Endothelial cell of umbilical vein (primary cell): Measurements from ENCODE around the gene RILP. TPM values are rescaled to one million over a fixed set of nuclear protein-coding genes. Genes with fewer than 3 reads are reported as not detected.

Source experiments
- BruUV-seq: library from RNA; stranded (reverse); fragments of 400-500 nt; replicated peaks from 2 replicates; lab custom pipeline; 2021; lab: Mats Ljungman, UMichigan
- CTCF ChIA-PET: fragments of 300-600, 350-600 bp; sonication (Branson Sonifier 250); formaldehyde crosslinking; loops from one replicate; lab custom pipeline; 2021; ENCODE audit warnings: antibody characterized with exemption, inconsistent platforms; lab: Charles Lee
- POLR2A ChIA-PET: fragments of 300-600, 350-600 bp; sonication (Branson Sonifier 250); formaldehyde crosslinking; loops from one replicate; lab custom pipeline; 2021; ENCODE audit warnings: antibody characterized with exemption, inconsistent platforms; lab: Charles Lee
- DNase-seq: peaks from one replicate; pipeline ENCODE4 v3.0.0-alpha.2; 2011; ENCODE audit warnings: low read depth, low spot score
- FAIRE-seq: peaks from 2 replicates; lab custom pipeline; 2011; peaks lifted over from hg19 to GRCh38; lab: Jason Lieb, UNC
- H2AFZ ChIP-seq: 2 replicates; pipeline ENCODE4 v1.6.0; 2012; ENCODE audit warnings: low read depth, low read length, control low read depth, inconsistent platforms
- H3K27ac ChIP-seq: 2 replicates; pipeline ENCODE4 v1.5.1; 2011; ENCODE audit warnings: low read depth, mild to moderate bottlenecking, control low read depth, low read length, moderate library complexity; ENCODE audit not compliant: insufficient read depth
- H3K27me3 ChIP-seq, 2 experiments: 2 replicates each; pipeline versions ENCODE4 v1.6.0 to v1.6.1; 2011; ENCODE audit warnings: low read length in 2 of 2, mixed read lengths in 1 of 2; ENCODE audit not compliant: control insufficient read depth in 2 of 2, insufficient read depth in 2 of 2
- H3K36me3 ChIP-seq, 2 experiments: 2 replicates in 1 of 2; 3 replicates in 1 of 2; pipeline ENCODE4 v1.5.1; 2011; ENCODE audit warnings: low read length in 2 of 2, mild to moderate bottlenecking in 1 of 2, moderate library complexity in 1 of 2; ENCODE audit not compliant: control insufficient read depth in 2 of 2, insufficient read depth in 2 of 2; ENCODE audit errors: extremely low read depth in 1 of 2
- H3K4me1 ChIP-seq: 3 replicates; pipeline ENCODE4 v1.5.1; 2011; ENCODE audit warnings: mild to moderate bottlenecking, low read length; ENCODE audit not compliant: control insufficient read depth, insufficient read depth; ENCODE audit errors: extremely low read depth
- H3K4me2 ChIP-seq: 2 replicates; pipeline ENCODE4 v1.6.1; 2011; ENCODE audit warnings: low read length, control low read depth, mixed read lengths; ENCODE audit not compliant: insufficient read depth
- H3K4me3 ChIP-seq, 3 experiments: fragments of 200-600 bp in 1 of 3; sonication (generic), shearing (Covaris generic) in 1 of 3; replicated peaks in 1 of 3; 2 replicates each; pipeline ENCODE4 v1.5.1; 2011 to 2016; ENCODE audit warnings: control low read depth in 3 of 3, low read length in 3 of 3, mild to moderate bottlenecking in 2 of 3, inconsistent platforms in 1 of 3, low read depth in 1 of 3, moderate library complexity in 1 of 3; ENCODE audit not compliant: insufficient read depth in 1 of 3
- H3K79me2 ChIP-seq: 2 replicates; pipeline ENCODE4 v1.6.0; 2012; ENCODE audit warnings: low read length, inconsistent platforms; ENCODE audit not compliant: control insufficient read depth, insufficient read depth
- H3K9ac ChIP-seq: replicated peaks from 2 replicates; pipeline ENCODE3; 2011; ENCODE audit warnings: low read length, control low read depth; ENCODE audit not compliant: insufficient read depth; ENCODE audit errors: extremely low read depth
- H3K9me1 ChIP-seq: replicated peaks from 3 replicates; pipeline ENCODE4 v1.6.0; 2011; ENCODE audit warnings: mild to moderate bottlenecking, low read length; ENCODE audit not compliant: control insufficient read depth, insufficient read depth; ENCODE audit errors: extremely low read depth
- H3K9me3 ChIP-seq: replicated peaks from 2 replicates; pipeline ENCODE4 v1.5.1; 2012; ENCODE audit warnings: low read length, inconsistent platforms; ENCODE audit not compliant: control insufficient read depth, insufficient read depth
- H4K20me1 ChIP-seq: replicated peaks from 2 replicates; pipeline ENCODE3; 2011; ENCODE audit warnings: mild to moderate bottlenecking, low read length; ENCODE audit not compliant: control insufficient read depth, insufficient read depth; ENCODE audit errors: extremely low read depth
- CTCF ChIP-seq, 2 donors: IDR thresholded peaks; 1 replicate in 1 of 2; 2 replicates in 1 of 2; pipeline ENCODE4 v1.5.1; 2011; ENCODE audit warnings: low read length in 2 of 2, mild to moderate bottlenecking in 2 of 2, moderate library complexity in 2 of 2, control low read depth in 1 of 2, inconsistent platforms in 1 of 2, low read depth in 1 of 2; ENCODE audit not compliant: insufficient read depth in 1 of 2; ENCODE audit errors: extremely low read depth in 1 of 2
- EZH2 ChIP-seq: IDR thresholded peaks from 2 replicates; pipeline ENCODE4 v1.6.1; 2012; ENCODE audit warnings: borderline replicate concordance, low read depth, mild to moderate bottlenecking, moderate library complexity, low read length, inconsistent platforms; ENCODE audit not compliant: severe bottlenecking
- FOS ChIP-seq: IDR thresholded peaks from 2 replicates; pipeline ENCODE4 v1.6.1; 2011; ENCODE audit warnings: mild to moderate bottlenecking, low read length, moderate library complexity, borderline replicate concordance; ENCODE audit not compliant: insufficient read depth
- GATA2 ChIP-seq: IDR thresholded peaks from 2 replicates; pipeline ENCODE4 v1.7.0; 2011; ENCODE audit warnings: low read depth, mild to moderate bottlenecking, moderate library complexity, mixed read lengths, low read length; ENCODE audit not compliant: insufficient read length, insufficient read depth
- JUN ChIP-seq: IDR thresholded peaks from 2 replicates; pipeline ENCODE4 v1.6.1; 2011; ENCODE audit warnings: borderline replicate concordance, low read depth; ENCODE audit not compliant: insufficient read length, insufficient read depth
- MAX ChIP-seq: IDR thresholded peaks from 2 replicates; pipeline ENCODE4 v1.6.1; 2011; ENCODE audit not compliant: insufficient read depth, insufficient read length
- MYC ChIP-seq: IDR thresholded peaks from one replicate; pipeline ENCODE4 v1.6.1; 2011; ENCODE audit warnings: mild to moderate bottlenecking, low read depth, low read length
- POLR2A ChIP-seq: IDR thresholded peaks from 2 replicates; pipeline ENCODE4 v1.6.1; 2012; ENCODE audit warnings: low read depth, mild to moderate bottlenecking, control low read depth, low read length
- POLR2AphosphoS5 ChIP-seq: IDR thresholded peaks from 2 replicates; pipeline ENCODE4 v1.6.1; 2012; ENCODE audit warnings: low read depth, mild to moderate bottlenecking, control low read depth, low read length, moderate library complexity; ENCODE audit not compliant: insufficient read depth
- dilution Hi-C: fragments of 300-500 bp; cut with MboI; formaldehyde crosslinking; loops from one replicate; pipeline ENCODE4 v1.15.0; 2019; ENCODE audit warnings: low sequenced_read_pairs; ENCODE audit not compliant: extremely low pct_ligation_motif_present
- intact Hi-C: fragments of 100-400 bp; cut with micrococcal nuclease; formaldehyde crosslinking; loops from one replicate; pipeline ENCODE4 v1.10.0; 2022
- polyA plus RNA-seq, 4 experiments: library from polyadenylated mRNA; depleted of rRNA in 3 of 4; stranded (reverse) in 3 of 4; unstranded in 1 of 4; fragments of >200 nt; gene quantifications; 2 replicates each; pipeline versions ENCODE4 v1.2.1 to v1.2.3, GENCODE V29; 2011 to 2012; ENCODE audit warnings: missing spikeins in 1 of 4
- total RNA-seq: library from RNA; stranded (reverse); gene quantifications from 2 replicates; pipeline ENCODE4 v1.2.3, GENCODE V29; 2021

RILP gene
- total and polyA plus RNA-seq, 2 donors (not counting 3 experiments of a cell fraction or from before 2014, with no cell fraction given): 9.4 to 10.0 TPM

- peaks cover 26% of the 10 kb centered on the region for H3K4me1 ChIP-seq
- no peaks in the 10 kb centered on the region for H3K36me3 ChIP-seq
- H3K4me3 ChIP-seq: no peak overlapping the region
- no TSS peak for BruUV-seq
- no peaks in the 10 kb centered on the region for H3K79me2 ChIP-seq
- no peak overlapping the region for H3K9ac ChIP-seq
- no peak overlapping the region for H2AFZ ChIP-seq
- no peak overlapping the region for H3K4me2 ChIP-seq
- dilution Hi-C loops: no loop called here
- no peaks in the 10 kb centered on the region for H3K9me3 ChIP-seq
- no peaks in the 10 kb centered on the region for H3K9me1 ChIP-seq
- ChIA-PET CTCF (interaction anchor here (0.9 to 5.7 kb wide), 3 partner anchors 14 to 356 kb away, joined by 3 to 100 read pairs (median 7); no protein-coding TSS in a partner anchor), POLR2A (interaction anchor here (0.5 kb wide), 1 partner anchor 614 kb away, joined by 3 read pairs; no protein-coding TSS in a partner anchor)
- no peak for DNase-seq
- H4K20me1 ChIP-seq: no peaks in the 10 kb centered on the region
- intact Hi-C loops: loop anchor here (2.0 kb wide), 1 partner anchor 25 kb away; no protein-coding TSS in a partner anchor
- no peak for TF ChIP-seq GATA2
- TF ChIP-seq POLR2A: no peak
- no peak for TF ChIP-seq MAX
- TF ChIP-seq EZH2: no peak
- no peak for FAIRE-seq
- H3K27me3 ChIP-seq: no peaks in the 10 kb centered on the region
- H3K27ac ChIP-seq: no peak overlapping the region
Observed at GRCh38 chr17:1616101-1616500, 33.6 kb downstream of the RILP start.

- Histone ChIP-seq H3K27ac (no peak overlapping the region), H3K4me2 (no peak overlapping the region), H3K36me3 (no peaks in the 10 kb centered on the region), H3K9me1 (no peaks in the 10 kb centered on the region), H3K9ac (no peak overlapping the region), H3K27me3 (no peaks in the 10 kb centered on the region), H3K4me3 (no peak overlapping the region), H4K20me1 (no peaks in the 10 kb centered on the region), H3K79me2 (no peaks in the 10 kb centered on the region), H3K4me1 (peaks cover 15% of the 10 kb centered on the region), H3K9me3 (no peaks in the 10 kb centered on the region), H2AFZ (peak overlapping the region; percentile 4)
- TF ChIP-seq MAX (no peak), JUN (no peak), CTCF (IDR thresholded peaks at IDR 0.05; ENCODE audit: extremely low read depth in 1 of 2, insufficient read depth in 1 of 2, low read depth in 1 of 2, low read length in 2 of 2) (no peak), POLR2A (no peak), EZH2 (no peak), POLR2AphosphoS5 (no peak), FOS (no peak), GATA2 (no peak), MYC (no peak)
- FAIRE-seq (peak; percentile 80), DNase-seq (peak; percentile 72)
- CTCF ChIA-PET: interaction anchor here (0.5 to 1.6 kb wide), 4 partner anchors 9 to 240 kb away, joined by 3 to 10 read pairs (median 3); no protein-coding TSS in a partner anchor
- BruUV-seq: no TSS peak
- intact Hi-C loops: loop anchor here (2.0 kb wide), 1 partner anchor 16 kb away; the partner anchor contains the start of gene SLC43A2
- POLR2A ChIA-PET: no interaction called here
- dilution Hi-C loops: no loop called here
Observed at GRCh38 chr17:1612400-1612799, 37.3 kb downstream of the RILP start.
